ENCODE measurements around the gene PCF11. TPM values are rescaled to one million over a fixed set of nuclear protein-coding genes. Genes with fewer than 3 reads are reported as not detected.

PCF11 gene
- total RNA-seq, 1 experiment from 2014 or later = 77.5 TPM

- no peaks in the 10 kb centered on the region for H3K27me3 ChIP-seq (replicated peaks; ENCODE audit: insufficient read depth, low read depth, low read length, poor library complexity)
- H3K4me3 ChIP-seq (ENCODE audit: low read depth, low read length, poor library complexity, severe bottlenecking) = no peak overlapping the region
- CTCF ChIA-PET = no interaction called here
- DNase-seq (ENCODE audit: low spot score) = no peak
- H3K27ac ChIP-seq (ENCODE audit: low read depth, low read length, poor library complexity, severe bottlenecking) = no peak overlapping the region
- BruUV-seq (replicated peaks) = no TSS peak
- H3K4me1 ChIP-seq (ENCODE audit: insufficient read depth, low read length, poor library complexity, severe bottlenecking) = no peaks in the 10 kb centered on the region
- H3K9me3 ChIP-seq (ENCODE audit: low read depth, low read length, poor library complexity, severe bottlenecking) = no peaks in the 10 kb centered on the region
- peaks cover 5% of the 10 kb centered on the region for H3K36me3 ChIP-seq (ENCODE audit: insufficient read depth, low read length, poor library complexity, severe bottlenecking)
- TF ChIP-seq CTCF (conservative IDR thresholded peaks at IDR 0.05; ENCODE audit: low read depth, low read length) (no peak), EZH2 (IDR thresholded peaks at IDR 0.05; ENCODE audit: borderline replicate concordance, low read depth, low read length, poor library complexity, severe bottlenecking) (no peak)
- intact Hi-C loops (cut with micrococcal nuclease; ENCODE audit: unreplicated experiment) = no loop called here
- POLR2A ChIA-PET (ENCODE audit: low non-redundant PET) = no interaction called here
These were observed 3.2 kb upstream of the PCF11 start for GRCh38 chr11:83153764-83154163.

- ChIA-PET POLR2A (ENCODE audit: low non-redundant PET) (interaction anchor here (0.6 to 1.2 kb wide), 3 partner anchors 8 to 218 kb away, joined by 3 to 4 read pairs (median 3); partner anchors contain the start of gene CCDC90B), CTCF (interaction anchor here (0.6 to 1.3 kb wide), 2 partner anchors 9 to 288 kb away, joined by 3 to 5 read pairs; no protein-coding TSS in a partner anchor)
- intact Hi-C loops (cut with micrococcal nuclease; ENCODE audit: unreplicated experiment) = loop anchor here (2.0 to 5.0 kb wide), 3 partner anchors 84 to 591 kb away; partner anchors contain the start of genes DDIAS and PRCP
- Histone ChIP-seq H3K36me3 (ENCODE audit: insufficient read depth, low read length, poor library complexity, severe bottlenecking) (peaks cover 24% of the 10 kb centered on the region), H3K4me3 (ENCODE audit: low read depth, low read length, poor library complexity, severe bottlenecking) (peak overlapping the region; percentile 64), H3K9me3 (ENCODE audit: low read depth, low read length, poor library complexity, severe bottlenecking) (no peaks in the 10 kb centered on the region), H3K4me1 (ENCODE audit: insufficient read depth, low read length, poor library complexity, severe bottlenecking) (peaks cover 8% of the 10 kb centered on the region), H3K27me3 (replicated peaks; ENCODE audit: insufficient read depth, low read depth, low read length, poor library complexity) (no peaks in the 10 kb centered on the region), H3K27ac (ENCODE audit: low read depth, low read length, poor library complexity, severe bottlenecking) (peak overlapping the region; percentile 95)
- BruUV-seq (replicated peaks) = TSS peak; percentile 85
- DNase-seq (ENCODE audit: low spot score) = peak; percentile 100
- TF ChIP-seq CTCF (conservative IDR thresholded peaks at IDR 0.05; ENCODE audit: low read depth, low read length) (no peak), EZH2 (IDR thresholded peaks at IDR 0.05; ENCODE audit: borderline replicate concordance, low read depth, low read length, poor library complexity, severe bottlenecking) (no peak)
These were observed 561 bp upstream of the PCF11 start for GRCh38 chr11:83156144-83156995.

- CTCF ChIA-PET = no interaction called here
- H3K9me3 ChIP-seq (ENCODE audit: low read depth, low read length, poor library complexity, severe bottlenecking) = no peaks in the 10 kb centered on the region
- peaks cover 17% of the 10 kb centered on the region for H3K4me1 ChIP-seq (ENCODE audit: insufficient read depth, low read length, poor library complexity, severe bottlenecking)
- H3K4me3 ChIP-seq (ENCODE audit: low read depth, low read length, poor library complexity, severe bottlenecking) = peak overlapping the region; percentile 64
- POLR2A ChIA-PET (ENCODE audit: low non-redundant PET) = interaction anchor here (0.5 to 1.2 kb wide), 4 partner anchors 52 to 223 kb away, joined by 3 to 5 read pairs (median 3); partner anchors contain the start of gene CCDC90B
- H3K27me3 ChIP-seq (replicated peaks; ENCODE audit: insufficient read depth, low read depth, low read length, poor library complexity) = no peaks in the 10 kb centered on the region
- TSS peak; percentile 32 for BruUV-seq (replicated peaks)
- peak overlapping the region; percentile 95 for H3K27ac ChIP-seq (ENCODE audit: low read depth, low read length, poor library complexity, severe bottlenecking)
- intact Hi-C loops (cut with micrococcal nuclease; ENCODE audit: unreplicated experiment) = loop anchor here (2.0 to 5.0 kb wide), 3 partner anchors 85 to 590 kb away; partner anchors contain the start of genes DDIAS and PRCP
- DNase-seq (ENCODE audit: low spot score) = peak; percentile 73
- TF ChIP-seq EZH2 (IDR thresholded peaks at IDR 0.05; ENCODE audit: borderline replicate concordance, low read depth, low read length, poor library complexity, severe bottlenecking) (no peak), CTCF (conservative IDR thresholded peaks at IDR 0.05; ENCODE audit: low read depth, low read length) (0 out of 2 replicates have a peak, but pooled peaks have one; percentile 9)
- peaks cover 36% of the 10 kb centered on the region for H3K36me3 ChIP-seq (ENCODE audit: insufficient read depth, low read length, poor library complexity, severe bottlenecking)
These were observed 844 bp downstream of the PCF11 start for GRCh38 chr11:83157594-83158356.
